ENCODE results near the gene WHRN.
A peak's percentile ranks its signal among the peaks of the same experiment; 100 is the strongest.

Gene WHRN

DNA sequence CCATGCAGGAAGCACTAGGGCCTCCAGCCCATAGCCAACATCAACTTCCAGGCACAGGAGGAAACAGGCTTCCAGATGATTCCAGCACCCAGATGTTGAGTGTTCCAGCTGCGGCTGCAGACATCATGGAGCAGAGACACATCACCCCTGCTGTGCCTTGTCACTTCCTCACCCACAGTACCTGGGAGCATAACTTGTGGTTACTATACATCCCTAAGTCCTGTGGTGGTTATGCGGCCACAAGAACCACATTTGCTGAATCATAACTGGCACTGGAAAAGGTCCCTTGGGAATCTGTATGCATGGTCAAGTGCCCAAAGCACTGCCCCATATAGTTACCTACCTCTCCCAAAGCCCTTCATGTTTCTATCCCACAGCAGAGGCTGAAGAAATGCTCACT, 56.6 kb downstream of the WHRN start:
- no peak for DNase-seq (ENCODE audit: low spot score)

DNA sequence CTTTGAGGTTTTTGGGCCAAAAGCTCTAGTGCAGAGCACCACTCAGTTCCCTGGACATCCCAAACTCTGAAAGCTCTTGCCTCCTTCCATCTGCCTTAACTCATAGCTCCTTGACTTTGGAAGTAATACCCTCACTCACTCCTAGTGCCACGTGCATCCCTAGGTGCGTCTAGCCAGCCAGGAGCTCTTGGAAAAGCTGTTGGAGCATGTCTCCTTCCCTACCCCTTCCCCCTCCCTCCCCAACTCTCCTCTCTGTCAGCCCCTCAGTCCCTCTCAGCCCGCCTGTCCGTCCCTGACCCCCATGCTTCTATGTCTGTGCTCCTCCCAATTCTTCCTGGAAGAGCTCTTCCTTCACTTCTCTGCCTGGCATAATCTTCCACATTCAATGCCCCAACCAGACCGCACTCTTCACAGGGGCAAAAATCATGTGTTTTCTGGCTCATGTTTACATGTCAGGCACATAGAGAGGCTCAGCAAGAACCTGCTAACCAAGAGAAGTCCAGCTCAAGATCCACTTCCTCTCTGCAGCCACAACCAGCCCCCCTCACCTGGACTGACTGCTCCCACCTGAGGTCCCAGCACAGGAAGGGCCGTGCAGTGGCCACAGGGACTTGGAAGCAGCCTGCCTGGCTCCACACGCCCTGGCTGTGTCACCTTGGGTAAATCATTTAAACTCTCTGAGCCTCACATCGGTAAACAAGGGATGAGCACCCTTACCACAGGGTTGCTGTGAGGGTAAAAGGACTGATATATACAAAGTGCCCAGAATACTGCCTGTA, 58.4 kb downstream of the WHRN start:
- DNase-seq (ENCODE audit: low spot score), result no peak

- no peak for DNase-seq (ENCODE audit: low spot score)
These were observed 59.2 kb downstream of the WHRN start for GRCh38 chr9:114446036-114446435.

- DNase-seq (ENCODE audit: low spot score), result no peak
These were observed 59.7 kb downstream of the WHRN start for GRCh38 chr9:114445616-114446015.

GRCh38 chr9:114442022-114442421, 63.3 kb downstream of the WHRN start:
- no peak for DNase-seq (ENCODE audit: low spot score)

- no peak for DNase-seq (ENCODE audit: low spot score)
These were observed 67.8 kb downstream of the WHRN start for GRCh38 chr9:114437401-114437893.

GRCh38 chr9:114434878-114435311, 70.4 kb downstream of the WHRN start:
- peak; percentile 47 for DNase-seq (ENCODE audit: low spot score)

DNA sequence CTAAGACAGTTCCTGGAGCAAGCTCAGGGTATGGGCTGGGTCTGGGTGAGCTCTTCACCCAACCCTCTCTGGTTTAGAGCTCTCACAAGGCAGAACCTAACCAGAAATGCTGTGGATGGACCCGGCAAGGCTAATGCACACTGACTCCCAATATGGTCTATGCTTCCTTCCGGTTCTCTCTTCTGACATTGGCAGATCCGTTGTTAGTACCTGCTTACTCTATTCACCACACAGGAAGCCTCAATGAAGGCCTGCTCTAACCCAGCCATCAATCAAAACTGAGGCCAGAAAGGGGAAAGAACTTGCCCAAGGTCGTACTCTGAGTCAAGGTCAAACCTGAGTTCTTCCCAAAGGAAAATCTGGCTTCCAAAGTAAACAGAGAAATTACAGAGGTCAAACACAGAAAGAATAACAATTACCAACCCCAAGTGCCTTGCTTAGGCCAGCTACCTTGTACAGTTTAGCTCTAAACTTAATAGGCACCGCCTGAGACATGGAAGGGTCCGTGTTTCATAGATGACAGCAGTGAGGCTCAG, 71.5 kb downstream of the WHRN start:
- no peak for DNase-seq (ENCODE audit: low spot score)

- no peak for DNase-seq (ENCODE audit: low spot score)
These were observed 72.2 kb downstream of the WHRN start for GRCh38 chr9:114433086-114433485.

GRCh38 chr9:114432323-114433067, 72.8 kb downstream of the WHRN start:
- DNase-seq (ENCODE audit: low spot score), result no peak

DNA sequence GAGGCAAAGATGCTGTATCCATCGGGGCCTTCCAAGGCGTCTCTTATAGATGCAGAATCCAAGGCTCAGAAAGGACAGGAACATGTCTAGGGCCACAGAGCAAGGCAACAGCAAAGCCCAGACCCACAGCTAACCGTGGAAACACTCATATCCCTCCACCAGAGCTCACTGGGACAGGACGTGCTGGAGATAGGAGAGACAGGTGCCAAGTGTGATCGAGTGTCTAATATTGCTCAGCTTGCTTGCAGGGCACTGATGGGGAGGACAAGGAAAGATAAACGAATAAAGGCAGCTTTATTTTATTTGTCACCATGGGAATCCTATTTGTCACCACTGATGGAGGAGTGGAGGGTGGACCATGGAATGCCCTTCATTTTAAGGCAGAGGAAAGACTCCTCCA, 73.5 kb downstream of the WHRN start:
- DNase-seq (ENCODE audit: low spot score), result no peak

- DNase-seq (ENCODE audit: low spot score), result no peak
These were observed 74.3 kb downstream of the WHRN start for GRCh38 chr9:114431003-114431402.

DNA sequence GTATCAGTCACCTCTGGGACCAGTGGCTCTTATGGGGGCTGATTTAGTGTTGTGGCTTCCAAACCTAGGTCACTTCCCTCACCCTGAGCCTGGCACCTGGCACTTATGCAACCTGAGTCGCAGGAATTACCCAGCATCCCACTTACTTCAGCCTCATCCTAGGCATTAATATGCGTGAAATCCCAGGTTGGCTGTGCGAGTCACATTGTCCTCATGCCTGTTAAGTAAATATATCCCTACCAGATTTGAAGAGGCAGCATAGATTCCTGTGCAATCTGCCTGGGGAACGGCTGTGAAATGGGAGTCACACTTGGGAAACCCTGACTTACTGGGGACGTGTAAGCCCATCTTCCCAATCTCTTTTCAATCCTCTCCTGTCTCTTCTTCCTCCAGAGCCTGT, 74.8 kb downstream of the WHRN start:
- DNase-seq (ENCODE audit: low spot score), result no peak

DNA sequence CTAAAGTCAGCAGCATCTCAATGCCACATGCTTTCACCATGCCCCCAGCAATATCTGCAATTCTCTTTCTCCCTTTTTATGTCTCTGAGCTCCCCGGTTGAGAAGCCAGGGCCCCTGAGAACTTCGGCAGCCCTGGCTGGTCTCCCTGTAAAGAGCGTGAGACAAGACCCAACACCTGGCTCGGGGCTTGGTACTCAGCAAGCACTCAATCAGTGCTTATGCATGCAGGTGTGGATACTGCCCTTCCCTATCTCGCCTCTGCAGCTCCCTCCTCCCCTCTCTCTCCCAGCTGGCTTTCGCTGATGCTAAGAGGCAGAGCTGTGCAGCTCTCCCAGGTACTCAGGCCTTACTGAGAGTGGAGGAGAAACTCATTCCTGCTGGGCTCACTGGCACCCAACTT, 75.8 kb downstream of the WHRN start:
- DNase-seq (ENCODE audit: low spot score), result no peak

- DNase-seq (ENCODE audit: low spot score), result no peak
These were observed 76.8 kb downstream of the WHRN start for GRCh38 chr9:114428466-114428865.

DNA sequence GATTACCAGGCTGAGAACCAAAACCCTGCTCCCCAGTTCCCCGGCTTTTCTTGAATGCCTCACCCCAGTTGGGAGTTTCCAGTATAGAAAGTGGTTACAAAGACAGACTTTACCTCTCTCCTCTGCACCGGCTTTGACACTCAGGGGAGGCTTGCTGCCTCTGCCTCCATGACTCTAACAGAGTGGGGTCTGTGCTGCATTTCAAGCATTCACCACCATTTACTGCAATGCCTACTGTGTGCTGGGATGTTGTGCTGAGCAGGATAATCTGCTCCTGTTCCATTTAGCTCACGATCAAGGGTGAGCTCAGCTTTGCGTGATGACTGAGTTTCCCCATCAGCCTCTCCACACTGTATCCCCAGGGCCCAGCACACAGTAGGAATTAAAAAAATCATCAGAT, 77.6 kb downstream of the WHRN start:
- DNase-seq (ENCODE audit: low spot score), result no peak

- no peak for DNase-seq (ENCODE audit: low spot score)
These were observed 79.0 kb downstream of the WHRN start for GRCh38 chr9:114426046-114426948.

GRCh38 chr9:114425126-114425525, 80.1 kb downstream of the WHRN start:
- DNase-seq (ENCODE audit: low spot score), result no peak

DNA sequence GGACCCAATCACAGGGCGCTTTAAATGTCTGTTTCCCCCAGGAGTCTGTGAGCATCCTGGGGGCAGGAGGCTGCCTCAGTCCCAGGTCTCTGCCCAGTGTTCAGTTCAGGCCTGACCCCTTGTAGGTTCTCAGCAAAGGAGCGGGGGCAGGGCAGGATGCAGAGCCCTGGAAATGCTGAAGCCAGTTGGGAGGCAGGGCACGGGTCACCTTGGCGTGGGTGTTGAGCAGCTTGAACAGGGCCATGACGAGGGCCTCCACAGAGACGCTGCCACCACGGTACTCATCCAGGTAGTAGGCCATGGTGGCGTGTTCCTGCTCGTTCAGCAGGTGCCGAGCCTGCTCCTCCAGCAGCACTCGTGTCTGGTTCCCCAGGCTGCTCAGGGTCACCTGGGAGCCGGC, 81.1 kb downstream of the WHRN start:
- no peak for DNase-seq (ENCODE audit: low spot score)

GRCh38 chr9:114423181-114423580, 82.1 kb downstream of the WHRN start:
- DNase-seq (ENCODE audit: low spot score), result no peak

GRCh38 chr9:114421147-114421546, 84.1 kb downstream of the WHRN start:
- DNase-seq (ENCODE audit: low spot score), result no peak

GRCh38 chr9:114419796-114420195, 85.5 kb downstream of the WHRN start:
- no peak for DNase-seq (ENCODE audit: low spot score)

All from NAMALWA (cell line).